ENCODE results near the gene TRABD2B. TPM values are rescaled to one million over a fixed set of nuclear protein-coding genes. Genes with fewer than 3 reads are reported as not detected.

The TRABD2B gene
- total and polyA plus RNA-seq, 2 experiments from 2014 or later: 1.00 to 2.3 TPM

- DNase-seq (ENCODE audit: low spot score): no peak
- whole genome bisulfite sequencing (ENCODE audit: low lambda C conversion rate, missing lambda C conversion rate): 79% methylated on average over 8 of the region's 9 CpGs
- Histone ChIP-seq H3K4me3 (no peak overlapping the region), H3K4me1 (ENCODE audit: insufficient read depth) (peaks cover 23% of the 10 kb centered on the region), H3K79me2 (no peaks in the 10 kb centered on the region), H3K9me2 (replicated peaks; ENCODE audit: insufficient read depth) (no peaks in the 10 kb centered on the region), H4K20me1 (ENCODE audit: insufficient read depth, poor library complexity, severe bottlenecking) (no peaks in the 10 kb centered on the region), H3K4me2 (no peak overlapping the region), H3K36me3 (replicated peaks; ENCODE audit: insufficient read depth, low read depth) (no peaks in the 10 kb centered on the region), H3K27ac (no peak overlapping the region), H2AFZ (no peak overlapping the region), H3K27me3 (no peaks in the 10 kb centered on the region), H3K9me3 (ENCODE audit: low read depth) (no peaks in the 10 kb centered on the region)
- TF ChIP-seq EZH2 (IDR thresholded peaks at IDR 0.05; ENCODE audit: borderline replicate concordance) (no peak), CTCF (IDR thresholded peaks at IDR 0.05; ENCODE audit: poor library complexity) (no peak), EZH2phosphoT487 (IDR thresholded peaks at IDR 0.05; ENCODE audit: low read depth, severe bottlenecking, unreplicated experiment) (no peak)
These were observed 186.1 kb downstream of the TRABD2B start for GRCh38 chr1:47810964-47811682.

- WGBS (ENCODE audit: low lambda C conversion rate, missing lambda C conversion rate): 32% methylated on average over 8 of the region's 8 CpGs
- TF ChIP-seq EZH2phosphoT487 (IDR thresholded peaks at IDR 0.05; ENCODE audit: low read depth, severe bottlenecking, unreplicated experiment): no peak
- TF ChIP-seq CTCF (IDR thresholded peaks at IDR 0.05; ENCODE audit: poor library complexity): no peak
- no peak for TF ChIP-seq EZH2 (IDR thresholded peaks at IDR 0.05; ENCODE audit: borderline replicate concordance)
- Histone ChIP-seq H3K4me2 (no peak overlapping the region), H3K36me3 (replicated peaks; ENCODE audit: insufficient read depth, low read depth) (no peaks in the 10 kb centered on the region), H3K4me1 (ENCODE audit: insufficient read depth) (peaks cover 15% of the 10 kb centered on the region), H3K4me3 (no peak overlapping the region), H3K9me2 (replicated peaks; ENCODE audit: insufficient read depth) (no peaks in the 10 kb centered on the region), H3K27ac (peak overlapping the region; percentile 65), H2AFZ (no peak overlapping the region), H3K27me3 (no peaks in the 10 kb centered on the region), H4K20me1 (ENCODE audit: insufficient read depth, poor library complexity, severe bottlenecking) (no peaks in the 10 kb centered on the region), H3K9me3 (ENCODE audit: low read depth) (no peaks in the 10 kb centered on the region), H3K79me2 (no peaks in the 10 kb centered on the region)
- DNase-seq (ENCODE audit: low spot score): peak; percentile 23
These were observed 187.7 kb downstream of the TRABD2B start for GRCh38 chr1:47809301-47810084.

- H2AFZ ChIP-seq: no peak overlapping the region
- TF ChIP-seq EZH2 (IDR thresholded peaks at IDR 0.05; ENCODE audit: borderline replicate concordance) (no peak), CTCF (IDR thresholded peaks at IDR 0.05; ENCODE audit: poor library complexity) (no peak), EZH2phosphoT487 (IDR thresholded peaks at IDR 0.05; ENCODE audit: low read depth, severe bottlenecking, unreplicated experiment) (no peak)
- no peaks in the 10 kb centered on the region for H3K27me3 ChIP-seq
- H3K4me2 ChIP-seq: no peak overlapping the region
- no peaks in the 10 kb centered on the region for H3K36me3 ChIP-seq (replicated peaks; ENCODE audit: insufficient read depth, low read depth)
- WGBS (ENCODE audit: low lambda C conversion rate, missing lambda C conversion rate): 80% methylated on average over 2 of the region's 2 CpGs
- no peak overlapping the region for H3K27ac ChIP-seq
- H3K9me3 ChIP-seq (ENCODE audit: low read depth): no peaks in the 10 kb centered on the region
- H4K20me1 ChIP-seq (ENCODE audit: insufficient read depth, poor library complexity, severe bottlenecking): no peaks in the 10 kb centered on the region
- no peak overlapping the region for H3K4me3 ChIP-seq
- no peaks in the 10 kb centered on the region for H3K79me2 ChIP-seq
- DNase-seq (ENCODE audit: low spot score): no peak
- peaks cover 14% of the 10 kb centered on the region for H3K4me1 ChIP-seq (ENCODE audit: insufficient read depth)
- no peaks in the 10 kb centered on the region for H3K9me2 ChIP-seq (replicated peaks; ENCODE audit: insufficient read depth)
These were observed 188.6 kb downstream of the TRABD2B start for GRCh38 chr1:47808612-47809011.

Measured in hepatocyte (in vitro differentiated cells).